Activated CD4-positive, alpha-beta T cell treated with anti-CD3 and anti-CD28 coated beads for 24 hours (primary cell): Measurements from ENCODE around the gene KIF18A.
"Not testable (repeated sequence)": the region's sequence is repeated elsewhere in the genome, so short reads cannot be mapped to it uniquely, and the experiment has no call there.

Source experiments
- DNase-seq, 2 donors: peaks; one replicate each; pipeline ENCODE4 v3.0.0-alpha.2; 2020; ENCODE audit warnings: low read depth in 2 of 2

KIF18A gene

DNA sequence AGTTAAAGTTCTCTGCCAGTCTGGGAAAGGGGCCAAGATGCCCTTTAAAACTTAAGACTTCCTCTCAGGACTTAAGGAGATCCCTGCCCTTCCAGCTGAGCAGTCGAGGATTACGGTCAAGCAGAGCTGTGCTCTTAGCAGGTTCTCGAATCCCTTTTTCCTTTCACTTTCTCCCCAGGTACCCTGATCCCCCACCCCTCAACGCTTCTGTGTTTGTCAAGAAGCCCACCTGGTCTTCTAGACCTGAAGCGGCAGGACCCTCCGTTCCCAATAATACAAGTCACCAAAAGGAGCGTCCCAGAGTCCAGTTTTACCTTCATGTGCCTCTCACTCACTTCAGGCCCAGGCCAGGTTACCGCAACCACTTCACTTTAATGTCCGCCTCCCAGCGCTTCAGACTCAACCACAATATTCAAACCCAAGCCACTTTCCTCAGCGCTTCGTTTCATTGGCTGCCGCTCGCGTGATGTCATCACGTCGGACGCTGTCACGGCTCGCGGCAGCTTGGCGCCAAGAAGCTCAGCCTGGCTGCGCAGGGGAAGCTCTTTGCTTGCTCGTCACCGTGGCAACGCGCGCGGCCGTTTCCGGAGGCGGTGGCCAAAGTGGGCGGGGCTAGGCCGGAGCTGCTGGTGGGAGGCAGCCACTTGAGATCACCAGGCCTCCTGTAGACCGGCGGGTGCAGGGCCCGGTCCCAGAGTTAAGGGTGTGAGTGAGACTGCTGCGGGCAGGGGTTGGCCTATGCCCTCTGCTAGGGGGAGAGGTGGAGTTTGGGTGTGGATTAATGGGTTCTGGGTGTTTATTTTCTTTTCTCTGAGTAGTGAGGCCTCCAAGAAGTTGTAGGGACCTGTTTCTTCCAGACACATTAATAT, at the start of gene KIF18A, which contains the start of gene METTL15:
TSS of gene KIF18A (minus strand) at position 407 of the 869 bp plus-strand sequence. CDS start 10,209 bp downstream, outside the sequence.
TSS of gene METTL15 (plus strand) at position 639 of the 869 bp plus-strand sequence. CDS start 4,947 bp downstream, outside the sequence.
- peak; percentile 96 to 97 for DNase-seq

DNA sequence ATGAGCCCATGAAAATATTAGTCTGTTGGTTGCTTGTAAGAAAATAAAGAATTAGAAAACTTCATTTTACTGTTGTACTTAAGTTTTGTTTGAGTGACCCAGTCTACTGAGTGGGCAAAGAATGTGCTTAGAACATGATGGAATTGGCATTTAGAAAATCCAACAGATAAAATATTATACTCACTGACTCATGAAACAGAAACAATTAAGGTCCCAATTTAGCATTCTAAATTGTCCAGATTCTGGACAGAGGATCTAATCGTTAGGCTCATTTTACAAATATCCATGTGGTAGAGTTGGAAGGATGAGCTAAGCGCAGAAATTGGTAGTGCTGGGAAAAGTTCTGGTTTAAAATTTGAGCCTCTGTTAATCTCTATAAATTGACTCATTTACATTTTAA, 45.6 kb upstream of the KIF18A start:
- no peak for DNase-seq

DNA sequence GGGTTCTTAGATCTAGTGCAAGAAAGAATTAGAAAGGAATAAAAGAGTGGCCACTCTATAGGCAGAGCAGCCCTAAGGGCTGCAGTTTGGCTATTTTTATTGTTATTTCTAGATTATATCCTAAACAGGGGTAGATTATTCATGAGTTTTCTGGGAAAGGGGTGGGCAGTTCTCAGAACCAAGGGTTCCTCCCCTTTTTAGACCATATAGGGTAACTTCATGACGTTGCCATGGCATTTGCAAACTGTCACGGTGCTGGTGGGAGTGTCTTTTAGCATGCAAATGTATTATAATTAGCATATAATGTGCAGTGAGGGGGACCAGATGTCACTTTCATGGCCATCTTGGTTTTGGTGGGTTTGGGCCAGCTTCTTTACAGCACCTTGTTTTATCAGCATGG, 44.8 kb upstream of the KIF18A start:
- DNase-seq, result no peak

DNA sequence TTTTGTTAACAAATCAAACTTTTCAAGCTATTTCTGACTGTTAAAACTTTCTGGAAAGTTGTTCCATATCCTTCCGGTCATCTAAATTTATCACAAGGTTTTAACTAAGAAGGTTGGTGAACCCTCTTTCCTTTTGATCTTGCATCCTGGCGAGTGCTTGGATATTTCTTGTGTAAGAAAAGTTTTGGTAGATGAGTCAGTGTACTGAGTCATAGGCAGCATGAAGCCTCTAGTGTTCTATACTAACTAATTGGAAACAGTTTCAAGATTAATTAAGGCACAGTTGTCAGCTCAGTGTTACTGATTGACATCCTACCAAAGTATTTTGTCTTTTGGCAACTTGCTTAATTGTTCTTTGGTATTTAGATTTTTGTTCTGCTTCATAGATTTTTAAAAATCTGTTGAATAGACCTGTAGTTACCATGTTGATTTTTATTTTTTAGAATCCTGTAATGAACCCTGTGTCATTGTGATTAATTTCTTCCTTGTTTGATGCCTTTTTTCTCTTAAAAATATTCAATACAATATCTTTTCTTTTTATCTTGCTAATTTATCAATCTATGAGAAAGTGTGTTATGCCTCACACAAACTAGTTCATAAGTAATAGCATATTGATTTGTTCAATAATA, 38.3 kb upstream of the KIF18A start:
- DNase-seq, result no peak

DNA sequence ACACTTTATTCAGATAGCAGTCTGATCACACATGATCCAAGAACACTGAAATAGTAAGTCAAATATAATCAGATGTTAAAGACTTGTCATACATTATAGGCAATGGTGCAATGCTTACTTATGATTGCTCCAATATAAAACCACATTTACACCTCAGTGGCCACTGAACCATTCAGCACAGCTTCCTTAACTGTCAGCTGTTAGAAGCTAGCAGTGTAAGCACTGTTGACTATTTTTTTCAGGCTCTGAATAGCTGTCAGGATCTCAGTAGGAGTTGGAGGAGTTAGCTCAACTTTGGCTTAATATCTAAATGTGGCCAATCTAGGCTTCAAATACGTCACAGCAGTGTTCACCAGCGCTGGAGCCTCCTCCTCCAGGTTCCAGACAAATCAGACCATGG, 36.9 kb upstream of the KIF18A start:
- DNase-seq, result no peak

DNA sequence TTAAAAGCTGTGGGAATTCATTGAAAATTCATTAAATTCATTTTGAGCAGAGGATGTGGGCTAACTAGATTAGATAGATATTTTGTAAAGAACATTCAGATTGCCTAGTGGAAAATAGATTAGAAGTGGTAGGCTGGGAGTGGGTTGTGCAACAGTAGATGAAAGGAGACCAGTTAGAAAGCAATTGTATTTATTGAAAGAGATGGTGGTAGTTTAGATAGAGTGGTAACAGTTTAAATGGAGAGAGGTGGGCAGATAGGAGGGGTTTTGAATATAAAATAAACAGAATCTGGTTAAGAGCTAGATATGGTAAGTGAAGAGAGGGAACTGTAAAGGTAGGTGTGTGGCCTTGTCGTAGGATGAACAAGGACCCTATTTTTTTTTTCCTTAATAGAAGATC, 34.8 kb upstream of the KIF18A start:
- no peak for DNase-seq

DNA sequence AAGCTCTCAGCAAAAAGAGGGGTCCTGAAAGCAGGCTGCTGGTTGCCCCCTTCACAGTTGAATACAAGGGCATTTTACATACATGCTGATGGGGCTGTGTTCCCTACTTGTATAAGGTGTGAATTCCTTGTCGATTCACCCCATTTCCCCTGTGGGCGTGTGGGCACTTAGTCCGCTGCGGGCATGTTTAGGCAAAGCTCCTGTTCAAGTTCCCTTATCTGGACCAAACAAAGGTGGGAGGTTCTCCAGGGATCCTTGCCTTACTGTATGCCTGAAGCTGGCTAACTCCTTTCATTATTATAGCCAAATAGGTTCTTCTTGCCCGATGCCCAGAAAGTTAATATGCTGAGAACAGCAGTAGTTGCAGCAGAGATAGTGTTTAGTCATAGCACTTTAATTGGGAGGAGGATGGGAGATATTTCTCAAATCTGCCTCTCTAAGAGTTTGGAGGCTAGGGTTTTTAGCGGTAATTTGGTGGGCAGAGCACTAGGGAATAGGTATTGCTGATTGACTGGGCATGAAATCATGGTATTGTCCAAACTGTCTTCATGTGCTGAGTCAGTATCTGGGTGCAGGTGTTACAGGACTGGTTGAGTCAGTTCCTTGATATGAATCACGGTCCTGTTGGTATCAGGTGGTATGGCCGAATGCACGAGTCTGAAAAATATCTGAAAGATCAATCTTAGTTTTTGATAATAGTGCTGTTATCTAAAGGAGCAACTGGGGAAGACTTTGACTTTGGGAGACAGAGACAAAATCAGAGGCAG, 32.9 kb upstream of the KIF18A start:
- no peak for DNase-seq

DNA sequence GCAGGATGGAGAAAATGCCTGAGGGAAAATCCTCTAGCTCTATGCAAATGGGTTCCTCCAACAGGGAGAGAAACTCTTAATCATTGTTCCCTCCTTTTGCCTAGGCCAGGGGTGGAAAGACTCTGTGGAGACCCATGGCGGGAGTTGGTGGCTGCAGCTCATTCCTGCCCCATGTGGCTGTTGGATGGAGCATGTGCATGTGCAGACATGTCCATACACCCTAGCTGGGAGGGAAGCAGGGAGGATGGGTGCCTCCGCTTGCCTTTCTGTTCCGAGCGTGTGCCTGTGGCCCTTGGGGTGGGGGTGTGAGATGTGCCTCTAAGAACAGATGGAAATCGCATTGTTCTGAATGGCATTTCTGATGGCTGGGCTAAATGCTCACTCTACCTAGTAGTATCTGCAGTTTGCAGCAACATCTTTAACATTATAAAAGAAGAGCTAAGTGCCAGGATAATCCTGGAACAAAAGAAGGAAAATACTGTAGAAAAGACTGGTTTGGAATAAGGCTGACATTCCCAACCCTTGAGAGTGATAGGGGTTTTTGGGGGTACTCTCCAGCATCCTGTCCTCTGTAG, 32.0 kb upstream of the KIF18A start:
- DNase-seq, result no peak

DNA sequence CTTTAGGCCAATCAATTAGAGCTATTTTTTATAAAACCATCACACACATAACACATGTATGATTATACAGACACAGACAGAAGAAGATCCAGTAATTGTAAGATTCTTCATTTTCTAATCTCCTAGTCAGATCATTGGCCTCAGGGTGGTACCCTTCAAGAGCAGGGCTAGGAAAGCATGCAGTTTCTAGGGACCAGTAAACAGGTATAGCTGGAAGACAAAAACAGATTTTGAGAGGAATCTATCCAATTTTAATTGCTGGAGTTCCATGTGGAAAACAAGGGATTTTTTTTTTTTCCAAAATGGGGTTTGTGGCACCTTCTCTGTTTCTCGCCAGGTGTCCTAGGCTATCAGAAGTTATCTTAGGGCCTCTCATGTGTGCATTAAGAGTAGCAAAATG, 29.9 kb upstream of the KIF18A start:
- no peak for DNase-seq

DNA sequence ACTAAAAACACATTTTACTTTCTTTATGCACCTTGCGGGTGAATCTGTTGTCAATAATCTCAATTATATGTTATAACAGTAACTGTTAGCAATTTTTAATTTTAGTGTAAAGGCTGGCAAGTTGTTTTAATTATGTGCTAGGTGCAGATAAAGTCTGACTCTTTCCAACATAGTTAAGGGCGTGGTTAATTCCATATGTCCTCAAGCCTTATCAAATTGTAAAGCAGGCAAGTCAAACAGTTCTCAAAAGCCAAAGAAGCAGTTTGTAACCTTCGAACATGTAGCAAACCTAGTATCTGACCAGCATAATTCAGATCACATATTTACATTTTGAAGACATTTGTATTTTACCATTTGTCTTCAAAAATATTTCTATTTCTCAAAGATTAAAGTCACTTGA, 29.4 kb upstream of the KIF18A start:
- no peak for DNase-seq

DNA sequence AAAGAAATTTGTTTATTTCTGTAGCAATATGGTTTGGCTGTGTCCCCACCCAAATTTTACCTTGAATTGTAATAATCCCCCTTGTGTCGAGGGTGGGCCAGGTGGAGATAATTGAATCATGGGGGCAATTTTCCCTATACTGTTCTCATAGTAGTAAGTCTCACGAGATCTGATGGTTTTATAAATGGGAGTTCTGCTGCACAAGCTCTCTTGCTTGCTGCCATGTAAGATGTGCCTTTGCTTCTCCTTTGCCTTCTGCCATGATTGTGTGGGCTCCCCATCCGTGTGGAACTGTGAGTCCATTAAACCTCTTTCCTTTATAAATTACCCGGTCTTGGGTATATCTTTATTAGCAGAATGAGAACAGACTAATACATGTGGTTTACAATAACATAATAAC, 28.2 kb upstream of the KIF18A start:
- not testable (repeated sequence) for DNase-seq

DNA sequence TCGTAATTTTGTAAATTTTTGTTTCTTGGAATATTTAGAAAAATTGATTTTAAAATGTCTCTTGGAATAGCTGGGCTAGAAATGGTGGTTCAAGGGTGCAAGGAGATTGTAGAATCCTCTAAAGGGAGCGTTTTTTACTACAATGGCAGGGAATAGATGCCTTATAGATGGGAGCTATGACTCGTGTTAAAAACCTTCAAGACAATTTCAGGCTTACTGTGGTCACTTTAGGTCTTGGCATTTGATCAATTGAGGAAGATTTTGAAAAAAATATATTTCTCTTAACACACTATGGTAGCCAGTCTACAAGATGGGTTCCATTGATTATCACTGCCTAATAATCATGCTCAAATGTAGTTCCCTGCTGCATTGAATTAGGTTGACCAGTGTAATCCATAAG, 25.2 kb upstream of the KIF18A start:
- DNase-seq, result no peak

DNA sequence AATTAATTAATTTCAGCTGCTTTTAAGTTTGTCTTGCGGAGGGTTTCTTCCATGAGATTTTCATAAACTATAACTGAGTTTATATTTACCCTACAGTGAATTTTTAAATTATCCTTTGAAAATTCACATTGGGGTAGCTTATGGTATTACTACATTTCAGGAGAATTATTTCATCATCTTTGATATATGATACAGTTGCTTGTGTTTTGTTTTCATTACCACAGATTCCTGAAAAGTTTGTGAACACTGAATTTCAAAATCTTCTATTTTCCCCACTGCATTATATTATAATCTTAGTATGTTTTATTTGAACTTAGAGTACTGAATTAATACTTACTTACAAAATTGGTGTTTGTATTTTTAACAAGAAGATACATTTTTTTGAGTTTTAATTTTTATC, 24.6 kb upstream of the KIF18A start:
- DNase-seq, result no peak

DNA sequence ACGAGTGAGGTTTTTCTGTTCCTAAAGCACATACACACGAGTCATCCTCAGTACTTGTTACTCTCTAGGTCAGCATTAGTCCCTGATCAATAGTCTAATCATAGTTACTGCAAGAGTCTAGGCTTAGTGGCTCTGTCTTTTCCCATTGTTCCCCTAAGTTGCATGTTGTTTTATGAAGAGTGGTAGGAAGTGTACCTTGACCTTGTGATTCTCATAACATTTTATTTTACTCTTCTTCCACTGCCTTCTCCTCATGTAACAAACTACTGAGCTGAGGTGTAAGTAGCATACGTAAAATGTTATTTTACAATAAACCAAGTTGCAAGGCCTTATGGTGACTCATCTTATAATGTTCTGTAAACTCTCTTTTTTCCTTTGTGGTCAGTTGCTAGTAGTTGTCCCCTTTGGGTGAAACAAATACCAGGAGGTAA, 15.2 kb upstream of the KIF18A start:
- DNase-seq, result no peak

DNA sequence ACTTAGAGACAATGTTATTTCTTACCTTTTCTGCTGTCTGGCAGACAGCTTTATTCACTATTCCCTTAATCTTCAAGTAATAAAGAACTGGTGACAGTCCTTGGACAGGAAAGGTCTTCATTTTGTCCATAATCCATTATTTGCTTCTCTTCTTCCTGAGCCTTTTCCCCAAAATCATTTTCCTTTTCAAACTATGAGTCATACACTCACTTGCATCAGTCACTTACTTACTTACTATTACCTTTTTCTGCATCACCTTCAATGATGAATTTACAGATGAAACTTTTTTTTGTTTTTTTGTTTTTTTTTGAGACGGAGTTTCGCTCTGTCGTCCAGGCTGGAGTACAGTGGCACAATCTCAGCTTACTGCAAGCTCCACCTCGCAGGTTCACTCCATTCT, 9.8 kb upstream of the KIF18A start:
- DNase-seq, result no peak

DNA sequence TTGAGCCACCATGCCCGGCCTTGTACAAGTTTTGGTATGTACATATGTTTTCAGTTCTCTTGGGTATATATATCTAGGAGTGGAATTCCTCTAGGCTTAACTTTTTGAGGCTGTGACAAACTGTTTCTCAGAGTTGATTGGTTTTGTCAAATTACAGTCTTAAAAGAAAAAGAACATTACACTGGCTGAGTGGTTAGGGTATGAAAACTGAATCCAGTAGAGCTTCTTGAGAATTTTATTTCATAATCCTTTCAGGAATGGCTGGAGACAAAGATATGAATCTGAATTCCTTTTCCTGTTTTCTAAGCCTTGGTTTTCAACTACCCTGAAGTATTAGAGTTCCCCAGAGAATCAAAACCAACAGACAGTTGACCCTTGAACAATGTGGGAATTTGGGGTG, 6.8 kb upstream of the KIF18A start:
- no peak for DNase-seq

DNA sequence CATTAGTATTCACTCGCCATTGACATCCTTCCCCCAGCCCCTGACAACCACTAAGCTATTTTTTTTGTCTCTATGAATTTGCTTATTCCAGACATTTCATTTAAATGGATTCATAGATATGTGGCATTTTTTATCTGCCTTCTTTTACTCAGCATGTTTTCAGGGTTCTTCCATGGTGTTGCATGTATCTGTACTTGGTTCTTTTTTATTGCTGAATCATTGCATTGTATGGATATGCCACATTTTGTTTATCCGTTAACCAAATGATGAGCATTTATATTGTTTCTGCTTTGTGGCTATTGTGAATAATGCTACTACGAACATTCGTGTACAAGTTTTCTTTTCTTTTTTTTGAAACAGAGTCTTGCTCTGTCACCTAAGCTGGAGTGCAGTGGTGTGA, 6.2 kb upstream of the KIF18A start:
- DNase-seq, result no peak

DNA sequence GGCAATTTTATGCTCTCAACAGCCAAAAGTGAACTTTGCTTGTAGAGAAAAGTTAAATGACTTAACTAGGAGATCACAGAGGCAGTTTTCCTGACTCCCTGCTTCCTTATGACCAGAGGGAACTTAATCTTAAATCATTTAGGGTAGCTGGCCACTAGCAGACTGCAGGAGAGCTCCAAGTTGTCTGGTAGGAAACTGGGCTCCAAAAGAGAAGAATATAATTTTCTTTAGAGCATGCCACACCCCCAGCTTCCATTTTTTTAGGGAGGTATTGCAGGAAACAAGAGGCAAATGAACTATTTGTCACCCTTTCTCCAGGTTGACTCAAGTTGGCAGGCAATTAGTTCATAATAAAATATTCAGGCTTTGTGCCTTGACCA, 2.9 kb upstream of the KIF18A start:
- DNase-seq, result no peak

DNA sequence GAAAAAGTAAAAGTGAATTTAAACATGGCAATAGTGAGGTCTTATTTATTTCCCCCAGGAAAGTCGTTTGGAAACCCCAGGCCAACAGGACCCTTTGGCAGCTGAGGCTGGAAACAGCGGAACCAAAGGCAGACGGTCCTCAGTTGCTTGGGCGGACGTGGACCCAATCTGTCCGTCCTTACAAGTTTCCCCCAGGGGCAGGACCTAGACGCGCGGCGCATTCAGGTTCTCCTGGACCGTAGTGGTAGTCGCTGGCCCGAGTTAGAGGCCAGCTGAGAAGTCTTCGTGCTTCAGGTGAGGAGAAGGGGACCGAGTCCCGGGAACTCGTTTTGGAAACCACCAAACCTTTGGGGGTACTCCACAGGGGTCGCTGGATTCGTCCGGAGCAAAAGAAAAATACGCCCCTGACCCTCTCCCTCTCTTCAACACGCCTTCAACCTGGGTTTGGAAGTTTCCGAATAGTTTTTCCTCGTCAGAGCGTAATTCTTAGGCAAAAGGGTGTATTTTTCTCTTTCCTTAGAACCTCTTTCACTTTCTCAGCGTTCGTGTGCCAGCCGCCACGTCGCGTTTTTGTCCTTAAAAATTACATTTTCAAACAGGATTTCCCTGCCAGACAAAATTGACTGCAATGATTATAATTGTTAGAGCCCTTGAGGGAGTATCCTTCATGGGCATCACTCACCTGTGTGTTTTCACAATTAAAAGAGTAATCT, 2.3 kb upstream of the KIF18A start:
- DNase-seq, result peak; percentile 37 to 46

DNA sequence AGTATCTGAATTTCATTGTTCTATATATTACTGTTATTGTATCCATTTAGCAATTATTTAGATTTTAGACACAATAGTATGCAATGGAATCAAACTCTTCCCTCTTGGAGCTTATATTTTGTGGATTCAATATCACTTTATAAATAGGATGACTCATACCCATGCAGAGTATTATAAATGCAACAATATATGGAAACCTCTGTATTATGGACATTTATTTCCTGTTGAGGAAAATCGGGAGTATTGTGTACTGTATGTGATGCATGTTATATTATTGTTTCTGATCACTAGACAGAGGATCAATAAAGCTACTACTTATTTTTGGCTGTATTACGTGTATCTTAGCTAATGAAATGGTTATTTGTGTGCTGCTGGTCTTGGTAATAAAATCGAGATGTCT, 1.0 kb upstream of the KIF18A start:
- DNase-seq, result no peak

DNA sequence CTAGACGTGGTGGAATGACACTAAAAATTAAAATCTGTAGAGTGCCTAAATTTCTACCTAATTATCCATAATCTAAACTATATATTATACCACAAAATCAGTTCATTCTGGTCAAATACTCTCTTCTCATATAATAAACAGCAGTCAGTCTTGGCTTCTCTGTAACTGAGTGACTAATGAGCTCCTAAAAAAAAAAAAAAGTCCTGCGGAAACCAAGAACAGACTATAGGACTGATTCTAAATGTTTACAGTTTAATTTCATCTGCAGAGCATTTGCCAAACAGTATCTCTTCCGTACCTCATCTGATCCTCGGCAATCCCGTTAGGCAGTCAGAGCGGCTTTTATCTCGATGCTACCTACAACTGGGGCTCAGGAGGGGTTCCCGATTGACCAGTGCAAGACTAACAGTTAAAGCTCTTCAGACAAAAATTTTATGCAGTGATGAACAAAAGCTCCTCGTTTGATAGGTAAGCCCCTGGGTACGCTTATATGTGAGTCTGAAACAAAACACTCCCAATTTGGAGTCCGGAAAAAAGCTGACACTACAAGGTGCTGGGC, 686 bp downstream of the KIF18A start:
- DNase-seq, result no peak
